ENCODE measurements around the gene TTC28.

GRCh38 chr22:28043266-28043665 is 636.4 kb downstream of the TTC28 start:
- TF ChIP-seq POLR2AphosphoS5 (IDR thresholded peaks at IDR 0.05) (no peak), CTCF (IDR thresholded peaks at IDR 0.05) (no peak), POLR2A (IDR thresholded peaks at IDR 0.05) (no peak)
